H9 (cell line): ENCODE results near the gene ACOT7. TPM values are rescaled to one million over a fixed set of nuclear protein-coding genes. Genes with fewer than 3 reads are reported as not detected.

Experiments
- DNase-seq: peaks from one replicate; pipeline ENCODE4 v3.0.0-alpha.2; 2017
- H2AFZ ChIP-seq: one replicate; pipeline ENCODE4 v1.6.1; 2013; ENCODE audit warnings: mild to moderate bottlenecking, low read length, control low read depth, moderate library complexity
- H2AK5ac ChIP-seq: 2 replicates; pipeline ENCODE4 v1.6.1; 2013; ENCODE audit warnings: low read length, control low read depth, mixed read lengths; ENCODE audit not compliant: insufficient read length
- H2BK120ac ChIP-seq: one replicate; pipeline ENCODE4 v1.6.1; 2013; ENCODE audit warnings: low read depth, mild to moderate bottlenecking, low read length, control low read depth, inconsistent platforms; ENCODE audit not compliant: poor library complexity, severe bottlenecking
- H2BK12ac ChIP-seq: 2 replicates; pipeline ENCODE4 v1.6.1; 2013; ENCODE audit warnings: low read length, control low read depth, mixed read lengths, low read depth; ENCODE audit not compliant: insufficient read length
- H2BK15ac ChIP-seq: 2 replicates; pipeline ENCODE4 v1.6.1; 2013; ENCODE audit warnings: low read depth, low read length, control low read depth
- H2BK20ac ChIP-seq: one replicate; pipeline ENCODE4 v1.6.1; 2013; ENCODE audit warnings: low read depth, mild to moderate bottlenecking, low read length, control low read depth, inconsistent platforms; ENCODE audit not compliant: poor library complexity, severe bottlenecking
- H2BK5ac ChIP-seq: 2 replicates; pipeline ENCODE4 v1.6.1; 2013; ENCODE audit warnings: low read length, control low read depth, mixed read lengths; ENCODE audit not compliant: insufficient read length
- H3K14ac ChIP-seq: 2 replicates; pipeline ENCODE4 v1.6.1; 2013; ENCODE audit warnings: low read length, control low read depth; ENCODE audit not compliant: insufficient read depth
- H3K18ac ChIP-seq: 2 replicates; pipeline ENCODE4 v1.6.1; 2013; ENCODE audit warnings: low read depth, mild to moderate bottlenecking, mixed read lengths, low read length, control low read depth; ENCODE audit not compliant: insufficient read length
- H3K23ac ChIP-seq: 2 replicates; pipeline ENCODE4 v1.6.1; 2013; ENCODE audit warnings: low read length, control low read depth, mixed read lengths, low read depth; ENCODE audit not compliant: insufficient read length
- H3K23me2 ChIP-seq: 2 replicates; pipeline ENCODE4 v1.6.1; 2013; ENCODE audit warnings: low read depth, mild to moderate bottlenecking, mixed read lengths, low read length, control low read depth; ENCODE audit not compliant: insufficient read length, poor library complexity, severe bottlenecking
- H3K27ac ChIP-seq: 2 replicates; pipeline ENCODE4 v1.5.1; 2013; ENCODE audit warnings: low read length, control low read depth, mixed read lengths, low read depth; ENCODE audit not compliant: insufficient read length
- H3K27me3 ChIP-seq: 2 replicates; pipeline ENCODE4 v1.6.1; 2013; ENCODE audit warnings: low read length, control low read depth, inconsistent platforms; ENCODE audit not compliant: insufficient read depth
- H3K4ac ChIP-seq: 2 replicates; pipeline ENCODE4 v1.6.1; 2013; ENCODE audit warnings: low read depth, mild to moderate bottlenecking, control low read depth, inconsistent platforms, low read length, moderate library complexity
- H3K4me1 ChIP-seq: 2 replicates; pipeline ENCODE4 v1.6.1; 2013; ENCODE audit warnings: low read length, control low read depth, inconsistent platforms; ENCODE audit not compliant: insufficient read depth
- H3K4me2 ChIP-seq: 2 replicates; pipeline ENCODE4 v1.6.1; 2013; ENCODE audit warnings: low read length, control low read depth, mixed read lengths; ENCODE audit not compliant: insufficient read length, insufficient read depth
- H3K56ac ChIP-seq: 2 replicates; pipeline ENCODE4 v1.6.1; 2013; ENCODE audit warnings: low read depth, mild to moderate bottlenecking, mixed read lengths, low read length, control low read depth; ENCODE audit not compliant: insufficient read length
- H3K79me1 ChIP-seq: 2 replicates; pipeline ENCODE4 v1.6.1; 2013; ENCODE audit warnings: low read depth, mild to moderate bottlenecking, moderate library complexity, low read length, control low read depth, inconsistent platforms; ENCODE audit not compliant: insufficient read depth, poor library complexity, severe bottlenecking
- H3K79me2 ChIP-seq: 2 replicates; pipeline ENCODE4 v1.6.1; 2013; ENCODE audit warnings: low read length, control low read depth, inconsistent platforms; ENCODE audit not compliant: insufficient read depth
- H3K9ac ChIP-seq: 2 replicates; pipeline ENCODE4 v1.6.1; 2013; ENCODE audit warnings: low read length, control low read depth, mixed read lengths; ENCODE audit not compliant: insufficient read length; ENCODE audit errors: extremely low read depth
- H3K9me3 ChIP-seq: one replicate; pipeline ENCODE4 v1.6.1; 2013; ENCODE audit warnings: low read depth, low read length, inconsistent platforms; ENCODE audit not compliant: control insufficient read depth
- H3T11ph ChIP-seq: one replicate; pipeline ENCODE4 v1.6.1; 2013; ENCODE audit warnings: mild to moderate bottlenecking, low read length, control low read depth, inconsistent platforms
- H4K20me1 ChIP-seq: one replicate; pipeline ENCODE4 v1.6.1; 2013; ENCODE audit not compliant: control insufficient read depth, insufficient read length, insufficient read depth
- H4K5ac ChIP-seq: 2 replicates; pipeline ENCODE4 v1.6.1; 2013; ENCODE audit warnings: low read depth, mild to moderate bottlenecking, mixed read lengths, low read length, control low read depth; ENCODE audit not compliant: insufficient read length
- H4K8ac ChIP-seq: replicated peaks from 2 replicates; pipeline ENCODE4 v1.6.1; 2013; ENCODE audit warnings: low read length, control low read depth, mixed read lengths, low read depth; ENCODE audit not compliant: insufficient read length
- H4K91ac ChIP-seq: 2 replicates; pipeline ENCODE4 v1.6.1; 2013; ENCODE audit warnings: low read depth, mild to moderate bottlenecking, moderate library complexity, mixed read lengths, low read length, control low read depth; ENCODE audit not compliant: insufficient read length
- H3K27ac Mint-ChIP-seq, 3 experiments: 2 replicates in 2 of 3; 3 replicates in 1 of 3; pipeline ENCODE4 v1.8.0; 2020 to 2021; ENCODE audit warnings: mixed read lengths in 3 of 3, mild to moderate bottlenecking in 1 of 3, moderate library complexity in 1 of 3
- H3K27me3 Mint-ChIP-seq: 2 replicates; pipeline ENCODE4 v1.8.0; 2021; ENCODE audit warnings: low read depth, mild to moderate bottlenecking, moderate library complexity, mixed read lengths
- H3K36me3 Mint-ChIP-seq, 3 experiments: 2 replicates in 2 of 3; 3 replicates in 1 of 3; pipeline ENCODE4 v1.8.0; 2020 to 2021; ENCODE audit warnings: low read depth in 3 of 3, mixed read lengths in 3 of 3; ENCODE audit not compliant: insufficient read depth in 1 of 3
- H3K4me1 Mint-ChIP-seq, 2 experiments: 2 replicates each; pipeline ENCODE4 v1.8.0; 2020; ENCODE audit warnings: mixed read lengths in 2 of 2
- H3K4me3 Mint-ChIP-seq, 2 experiments: 2 replicates in 1 of 2; 3 replicates in 1 of 2; pipeline ENCODE4 v1.8.0; 2020 to 2021; ENCODE audit warnings: mild to moderate bottlenecking in 2 of 2, mixed read lengths in 2 of 2, moderate library complexity in 1 of 2
- H3K9me3 Mint-ChIP-seq, 2 experiments: 2 replicates in 1 of 2; 3 replicates in 1 of 2; pipeline ENCODE4 v1.8.0; 2020; ENCODE audit warnings: mild to moderate bottlenecking in 2 of 2, mixed read lengths in 2 of 2, moderate library complexity in 1 of 2
- CTCF ChIP-seq: fragments of 200-600 bp; sonication (generic); conservative IDR thresholded peaks from 3 replicates; pipeline ENCODE4 v1.8.0; 2021; ENCODE audit warnings: antibody characterized with exemption, mild to moderate bottlenecking
- WGBS: extraction: QIAGEN DNeasy Blood & Tissue Kit; methylation state at CpG from one replicate; pipeline ENCODE4 v1.1.7; 2013; ENCODE audit warnings: missing lambda C conversion rate, low lambda C conversion rate, mixed read lengths; ENCODE audit not compliant: insufficient read length; ENCODE audit errors: extremely low coverage; 5-methylcytosine and 5-hydroxymethylcytosine counted together
- total RNA-seq: library from RNA; stranded (reverse); gene quantifications from 2 replicates; pipeline ENCODE4 v1.2.1, GENCODE V29; 2021

The ACOT7 gene
- total RNA-seq, 1 experiment from 2014 or later: 87.4 TPM

GRCh38 chr1:6357243-6357936, 36.2 kb downstream of the ACOT7 start:
- WGBS: no CpG with 5 or more reads among the region's 11 CpGs
- peak overlapping the region in 1 of 3 experiments; percentile 59; a peak in 2 of 7 replicates for H3K27ac Mint-ChIP-seq
- H3K9ac ChIP-seq: no peak overlapping the region
- H3K14ac ChIP-seq: no peak overlapping the region
- H3K4me1 Mint-ChIP-seq: peaks cover 23 to 46% of the 10 kb centered on the region in 2 experiments
- no peak overlapping the region for H3K4me3 Mint-ChIP-seq
- peak; percentile 88 for TF ChIP-seq CTCF
- H2BK12ac ChIP-seq: no peak overlapping the region
- H3K79me1 ChIP-seq: no peaks in the 10 kb centered on the region
- no peaks in the 10 kb centered on the region for H3K9me3 ChIP-seq
- no peaks in the 10 kb centered on the region for H3K23me2 ChIP-seq
- no peak overlapping the region for H2BK20ac ChIP-seq
- no peak overlapping the region for H3K23ac ChIP-seq
- no peaks in the 10 kb centered on the region for H3K9me3 Mint-ChIP-seq
- H2BK15ac ChIP-seq: no peak overlapping the region
- no peak overlapping the region for H3K4me2 ChIP-seq
- H2AK5ac ChIP-seq: no peak overlapping the region
- no peak overlapping the region for H4K8ac ChIP-seq
- peak; percentile 78 for DNase-seq
- no peaks in the 10 kb centered on the region for H3K4me1 ChIP-seq
- no peak overlapping the region for H3K27ac ChIP-seq
- H3K27me3 ChIP-seq: no peaks in the 10 kb centered on the region
- H2AFZ ChIP-seq: no peak overlapping the region
- H2BK120ac ChIP-seq: no peak overlapping the region
- no peak overlapping the region for H4K5ac ChIP-seq
- H3K27me3 Mint-ChIP-seq: no peaks in the 10 kb centered on the region
- H4K20me1 ChIP-seq: no peaks in the 10 kb centered on the region
- H3K36me3 Mint-ChIP-seq: no peaks in the 10 kb centered on the region; a peak in 1 of 7 replicates
- H3K18ac ChIP-seq: no peak overlapping the region
- no peak overlapping the region for H3K4ac ChIP-seq
- no peak overlapping the region for H3K56ac ChIP-seq
- H4K91ac ChIP-seq: no peak overlapping the region
- peaks cover 5% of the 10 kb centered on the region; the same call in 1 of the 2 replicates for H3K79me2 ChIP-seq
- no peak overlapping the region for H3T11ph ChIP-seq
- H2BK5ac ChIP-seq: no peak overlapping the region
